GM19240 (cell line): ENCODE measurements around the gene BCL2L13.
A peak's percentile ranks its signal among the peaks of the same experiment; 100 is the strongest.

Source experiments
- DNase-seq: peaks from one replicate; pipeline ENCODE4 v3.0.0; 2011; ENCODE audit warnings: low spot score; ENCODE audit not compliant: insufficient read length

The BCL2L13 gene

GRCh38 chr22:17638432-17639246 is at the start of gene BCL2L13:
Gene BCL2L13, plus strand, starts transcription at chr22:17638757. Its CDS starts 16,955 bp downstream, at chr22:17655712.
- DNase-seq: peak; percentile 89

GRCh38 chr22:17589810-17590375 is 48.7 kb upstream of the BCL2L13 start:
- DNase-seq: no peak

- no peak for DNase-seq
Observed at GRCh38 chr22:17590586-17590985, 48.0 kb upstream of the BCL2L13 start.

- no peak for DNase-seq
Observed at GRCh38 chr22:17592201-17592600, 46.4 kb upstream of the BCL2L13 start.

GRCh38 chr22:17596226-17596625 is 42.3 kb upstream of the BCL2L13 start:
- DNase-seq: no peak

- DNase-seq: no peak
Observed at GRCh38 chr22:17597217-17597616, 41.3 kb upstream of the BCL2L13 start.

GRCh38 chr22:17598318-17598717 is 40.2 kb upstream of the BCL2L13 start:
- DNase-seq: no peak

GRCh38 chr22:17601031-17601430 is 37.5 kb upstream of the BCL2L13 start:
- no peak for DNase-seq

- DNase-seq: no peak
Observed at GRCh38 chr22:17603668-17604067, 34.9 kb upstream of the BCL2L13 start.

- no peak for DNase-seq
Observed at GRCh38 chr22:17606496-17606895, 32.1 kb upstream of the BCL2L13 start.

- DNase-seq: no peak
Observed at GRCh38 chr22:17607891-17608521, 30.6 kb upstream of the BCL2L13 start.

GRCh38 chr22:17612057-17612456 is 26.5 kb upstream of the BCL2L13 start:
- DNase-seq: no peak

GRCh38 chr22:17613280-17613679 is 25.3 kb upstream of the BCL2L13 start:
- no peak for DNase-seq

- DNase-seq: no peak
Observed at GRCh38 chr22:17627961-17628405, 10.6 kb upstream of the BCL2L13 start.

GRCh38 chr22:17628406-17629172 is 10.0 kb upstream of the BCL2L13 start, which contains the start of gene ATP6V1E1:
Gene ATP6V1E1, minus strand, starts transcription at chr22:17628749. Its CDS starts 114 bp downstream, at chr22:17628635.
- peak; percentile 93 for DNase-seq

- no peak for DNase-seq
Observed at GRCh38 chr22:17629173-17629489, 9.4 kb upstream of the BCL2L13 start.

GRCh38 chr22:17629641-17630040 is 8.9 kb upstream of the BCL2L13 start:
- DNase-seq: no peak

GRCh38 chr22:17631076-17631565 is 7.4 kb upstream of the BCL2L13 start:
- DNase-seq: no peak

- no peak for DNase-seq
Observed at GRCh38 chr22:17633217-17633997, 5.2 kb upstream of the BCL2L13 start.

GRCh38 chr22:17633998-17634323 is 4.6 kb upstream of the BCL2L13 start:
- DNase-seq: no peak

- no peak for DNase-seq
Observed at GRCh38 chr22:17634696-17635095, 3.9 kb upstream of the BCL2L13 start.
